COLO668 (cell line): ENCODE results near the gene HDAC3.

ENCODE experiments used
- DNase-seq: peaks from one replicate; lab custom pipeline; 2025; ENCODE audit not compliant: unreplicated experiment; lab: John Stamatoyannopoulos, UW

Gene HDAC3

GRCh38 chr5:141636413-141637122 is at the start of gene HDAC3, which contains the start of gene RELL2:
Gene HDAC3, minus strand, starts transcription at chr5:141636849. Its CDS starts 59 bp downstream, at chr5:141636790.
Gene RELL2, plus strand, starts transcription at chr5:141636997. Its CDS starts 1,229 bp downstream, at chr5:141638226.
- peak; percentile 85 for DNase-seq

GRCh38 chr5:141685591-141685990 is 48.9 kb upstream of the HDAC3 start:
- no peak for DNase-seq

- no peak for DNase-seq
These were observed 47.0 kb upstream of the HDAC3 start for GRCh38 chr5:141683596-141684141.

GRCh38 chr5:141681695-141682641 is 45.3 kb upstream of the HDAC3 start, which contains the start of gene ARAP3:
Gene ARAP3, minus strand, starts transcription at chr5:141682230. Its CDS starts 1,744 bp downstream, at chr5:141680486.
- DNase-seq: peak; percentile 10

- DNase-seq: no peak
These were observed 44.6 kb upstream of the HDAC3 start for GRCh38 chr5:141681295-141681694.

GRCh38 chr5:141680751-141681201 is 44.1 kb upstream of the HDAC3 start:
- peak; percentile 1 for DNase-seq

- DNase-seq: no peak
These were observed 43.5 kb upstream of the HDAC3 start for GRCh38 chr5:141680178-141680577.

GRCh38 chr5:141677415-141677814 is 40.8 kb upstream of the HDAC3 start:
- no peak for DNase-seq

GRCh38 chr5:141675672-141676071 is 39.0 kb upstream of the HDAC3 start:
- no peak for DNase-seq

- DNase-seq: no peak
These were observed 38.1 kb upstream of the HDAC3 start for GRCh38 chr5:141674747-141675146.

- no peak for DNase-seq
These were observed 36.5 kb upstream of the HDAC3 start for GRCh38 chr5:141672841-141673813.

- DNase-seq: no peak
These were observed 35.6 kb upstream of the HDAC3 start for GRCh38 chr5:141672071-141672840.

GRCh38 chr5:141669520-141669919 is 32.9 kb upstream of the HDAC3 start:
- DNase-seq: no peak

GRCh38 chr5:141668601-141669265 is 32.1 kb upstream of the HDAC3 start:
- no peak for DNase-seq

- no peak for DNase-seq
These were observed 29.6 kb upstream of the HDAC3 start for GRCh38 chr5:141665995-141666940.

GRCh38 chr5:141664733-141665461 is 28.2 kb upstream of the HDAC3 start:
- peak; percentile 52 for DNase-seq

GRCh38 chr5:141663506-141663905 is 26.9 kb upstream of the HDAC3 start:
- DNase-seq: no peak
